OCI-LY1 (cell line): Measurements from ENCODE around the gene ZP3.
"Not testable (repeated sequence)": the region's sequence is repeated elsewhere in the genome, so short reads cannot be mapped to it uniquely, and the experiment has no call there.

Experiments
- EZH2 ChIP-seq: fragments of 200-600 bp; sonication (generic), shearing (Covaris generic); IDR thresholded peaks from 2 replicates; pipeline ENCODE4 v1.8.0; 2017; ENCODE audit warnings: borderline replicate concordance, mixed run types, mild to moderate bottlenecking, antibody characterized with exemption, low read length, moderate library complexity, mixed read lengths
- TF ChIP-seq, protein P1 (sequence below): fragments of 200-600 bp; sonication (generic), shearing (Covaris generic); IDR thresholded peaks from 2 replicates; pipeline ENCODE4 v1.5.1; 2017; ENCODE audit warnings: mild to moderate bottlenecking, antibody characterized with exemption, low read length, moderate library complexity, mixed read lengths

GRCh38 chr7:76482660-76483059, 57.9 kb downstream of the ZP3 start:
- TF ChIP-seq, protein P1, sequence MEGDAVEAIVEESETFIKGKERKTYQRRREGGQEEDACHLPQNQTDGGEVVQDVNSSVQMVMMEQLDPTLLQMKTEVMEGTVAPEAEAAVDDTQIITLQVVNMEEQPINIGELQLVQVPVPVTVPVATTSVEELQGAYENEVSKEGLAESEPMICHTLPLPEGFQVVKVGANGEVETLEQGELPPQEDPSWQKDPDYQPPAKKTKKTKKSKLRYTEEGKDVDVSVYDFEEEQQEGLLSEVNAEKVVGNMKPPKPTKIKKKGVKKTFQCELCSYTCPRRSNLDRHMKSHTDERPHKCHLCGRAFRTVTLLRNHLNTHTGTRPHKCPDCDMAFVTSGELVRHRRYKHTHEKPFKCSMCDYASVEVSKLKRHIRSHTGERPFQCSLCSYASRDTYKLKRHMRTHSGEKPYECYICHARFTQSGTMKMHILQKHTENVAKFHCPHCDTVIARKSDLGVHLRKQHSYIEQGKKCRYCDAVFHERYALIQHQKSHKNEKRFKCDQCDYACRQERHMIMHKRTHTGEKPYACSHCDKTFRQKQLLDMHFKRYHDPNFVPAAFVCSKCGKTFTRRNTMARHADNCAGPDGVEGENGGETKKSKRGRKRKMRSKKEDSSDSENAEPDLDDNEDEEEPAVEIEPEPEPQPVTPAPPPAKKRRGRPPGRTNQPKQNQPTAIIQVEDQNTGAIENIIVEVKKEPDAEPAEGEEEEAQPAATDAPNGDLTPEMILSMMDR: not testable (repeated sequence)
- not testable (repeated sequence) for TF ChIP-seq EZH2
